GM12801 (cell line): ENCODE results near the gene TFF3.

ENCODE experiments used
- CTCF ChIP-seq: IDR thresholded peaks from one replicate; pipeline ENCODE4 v1.5.1; 2011; ENCODE audit warnings: control low read depth; ENCODE audit not compliant: insufficient read length; ENCODE audit errors: extremely low read depth

Gene TFF3

GRCh38 chr21:42311816-42312625 lies 3.2 kb downstream of the TFF3 start:
- no peak for TF ChIP-seq CTCF

GRCh38 chr21:42311160-42311559 lies 4.0 kb downstream of the TFF3 start:
- no peak for TF ChIP-seq CTCF

- no peak for TF ChIP-seq CTCF
Observed at GRCh38 chr21:42310411-42311001, 4.7 kb downstream of the TFF3 start.

GRCh38 chr21:42309753-42310213 lies 5.4 kb downstream of the TFF3 start:
- no peak for TF ChIP-seq CTCF

- no peak for TF ChIP-seq CTCF
Observed at GRCh38 chr21:42308914-42309752, 6.1 kb downstream of the TFF3 start.

GRCh38 chr21:42308161-42308913 lies 6.9 kb downstream of the TFF3 start:
- TF ChIP-seq CTCF: no peak

GRCh38 chr21:42307106-42307505 lies 8.1 kb downstream of the TFF3 start:
- TF ChIP-seq CTCF: no peak
